H9 (cell line): ENCODE measurements around the gene HDAC2. TPM values are rescaled to one million over a fixed set of nuclear protein-coding genes. Genes with fewer than 3 reads are reported as not detected.

Source experiments
- DNase-seq: peaks from one replicate; pipeline ENCODE4 v3.0.0-alpha.2; 2017
- H2AFZ ChIP-seq: one replicate; pipeline ENCODE4 v1.6.1; 2013; ENCODE audit warnings: mild to moderate bottlenecking, low read length, control low read depth, moderate library complexity
- H2AK5ac ChIP-seq: 2 replicates; pipeline ENCODE4 v1.6.1; 2013; ENCODE audit warnings: low read length, control low read depth, mixed read lengths; ENCODE audit not compliant: insufficient read length
- H2BK120ac ChIP-seq: one replicate; pipeline ENCODE4 v1.6.1; 2013; ENCODE audit warnings: low read depth, mild to moderate bottlenecking, low read length, control low read depth, inconsistent platforms; ENCODE audit not compliant: poor library complexity, severe bottlenecking
- H2BK12ac ChIP-seq: 2 replicates; pipeline ENCODE4 v1.6.1; 2013; ENCODE audit warnings: low read length, control low read depth, mixed read lengths, low read depth; ENCODE audit not compliant: insufficient read length
- H2BK15ac ChIP-seq: 2 replicates; pipeline ENCODE4 v1.6.1; 2013; ENCODE audit warnings: low read depth, low read length, control low read depth
- H2BK20ac ChIP-seq: one replicate; pipeline ENCODE4 v1.6.1; 2013; ENCODE audit warnings: low read depth, mild to moderate bottlenecking, low read length, control low read depth, inconsistent platforms; ENCODE audit not compliant: poor library complexity, severe bottlenecking
- H2BK5ac ChIP-seq: 2 replicates; pipeline ENCODE4 v1.6.1; 2013; ENCODE audit warnings: low read length, control low read depth, mixed read lengths; ENCODE audit not compliant: insufficient read length
- H3K14ac ChIP-seq: 2 replicates; pipeline ENCODE4 v1.6.1; 2013; ENCODE audit warnings: low read length, control low read depth; ENCODE audit not compliant: insufficient read depth
- H3K18ac ChIP-seq: 2 replicates; pipeline ENCODE4 v1.6.1; 2013; ENCODE audit warnings: low read depth, mild to moderate bottlenecking, mixed read lengths, low read length, control low read depth; ENCODE audit not compliant: insufficient read length
- H3K23ac ChIP-seq: 2 replicates; pipeline ENCODE4 v1.6.1; 2013; ENCODE audit warnings: low read length, control low read depth, mixed read lengths, low read depth; ENCODE audit not compliant: insufficient read length
- H3K23me2 ChIP-seq: 2 replicates; pipeline ENCODE4 v1.6.1; 2013; ENCODE audit warnings: low read depth, mild to moderate bottlenecking, mixed read lengths, low read length, control low read depth; ENCODE audit not compliant: insufficient read length, poor library complexity, severe bottlenecking
- H3K27ac ChIP-seq: 2 replicates; pipeline ENCODE4 v1.5.1; 2013; ENCODE audit warnings: low read length, control low read depth, mixed read lengths, low read depth; ENCODE audit not compliant: insufficient read length
- H3K27me3 ChIP-seq: 2 replicates; pipeline ENCODE4 v1.6.1; 2013; ENCODE audit warnings: low read length, control low read depth, inconsistent platforms; ENCODE audit not compliant: insufficient read depth
- H3K4ac ChIP-seq: 2 replicates; pipeline ENCODE4 v1.6.1; 2013; ENCODE audit warnings: low read depth, mild to moderate bottlenecking, control low read depth, inconsistent platforms, low read length, moderate library complexity
- H3K4me1 ChIP-seq: 2 replicates; pipeline ENCODE4 v1.6.1; 2013; ENCODE audit warnings: low read length, control low read depth, inconsistent platforms; ENCODE audit not compliant: insufficient read depth
- H3K4me2 ChIP-seq: 2 replicates; pipeline ENCODE4 v1.6.1; 2013; ENCODE audit warnings: low read length, control low read depth, mixed read lengths; ENCODE audit not compliant: insufficient read length, insufficient read depth
- H3K56ac ChIP-seq: 2 replicates; pipeline ENCODE4 v1.6.1; 2013; ENCODE audit warnings: low read depth, mild to moderate bottlenecking, mixed read lengths, low read length, control low read depth; ENCODE audit not compliant: insufficient read length
- H3K79me1 ChIP-seq: 2 replicates; pipeline ENCODE4 v1.6.1; 2013; ENCODE audit warnings: low read depth, mild to moderate bottlenecking, moderate library complexity, low read length, control low read depth, inconsistent platforms; ENCODE audit not compliant: insufficient read depth, poor library complexity, severe bottlenecking
- H3K79me2 ChIP-seq: 2 replicates; pipeline ENCODE4 v1.6.1; 2013; ENCODE audit warnings: low read length, control low read depth, inconsistent platforms; ENCODE audit not compliant: insufficient read depth
- H3K9ac ChIP-seq: 2 replicates; pipeline ENCODE4 v1.6.1; 2013; ENCODE audit warnings: low read length, control low read depth, mixed read lengths; ENCODE audit not compliant: insufficient read length; ENCODE audit errors: extremely low read depth
- H3K9me3 ChIP-seq: one replicate; pipeline ENCODE4 v1.6.1; 2013; ENCODE audit warnings: low read depth, low read length, inconsistent platforms; ENCODE audit not compliant: control insufficient read depth
- H3T11ph ChIP-seq: one replicate; pipeline ENCODE4 v1.6.1; 2013; ENCODE audit warnings: mild to moderate bottlenecking, low read length, control low read depth, inconsistent platforms
- H4K20me1 ChIP-seq: one replicate; pipeline ENCODE4 v1.6.1; 2013; ENCODE audit not compliant: control insufficient read depth, insufficient read length, insufficient read depth
- H4K5ac ChIP-seq: 2 replicates; pipeline ENCODE4 v1.6.1; 2013; ENCODE audit warnings: low read depth, mild to moderate bottlenecking, mixed read lengths, low read length, control low read depth; ENCODE audit not compliant: insufficient read length
- H4K8ac ChIP-seq: replicated peaks from 2 replicates; pipeline ENCODE4 v1.6.1; 2013; ENCODE audit warnings: low read length, control low read depth, mixed read lengths, low read depth; ENCODE audit not compliant: insufficient read length
- H4K91ac ChIP-seq: 2 replicates; pipeline ENCODE4 v1.6.1; 2013; ENCODE audit warnings: low read depth, mild to moderate bottlenecking, moderate library complexity, mixed read lengths, low read length, control low read depth; ENCODE audit not compliant: insufficient read length
- H3K27ac Mint-ChIP-seq, 3 experiments: 2 replicates in 2 of 3; 3 replicates in 1 of 3; pipeline ENCODE4 v1.8.0; 2020 to 2021; ENCODE audit warnings: mixed read lengths in 3 of 3, mild to moderate bottlenecking in 1 of 3, moderate library complexity in 1 of 3
- H3K27me3 Mint-ChIP-seq: 2 replicates; pipeline ENCODE4 v1.8.0; 2021; ENCODE audit warnings: low read depth, mild to moderate bottlenecking, moderate library complexity, mixed read lengths
- H3K36me3 Mint-ChIP-seq, 3 experiments: 2 replicates in 2 of 3; 3 replicates in 1 of 3; pipeline ENCODE4 v1.8.0; 2020 to 2021; ENCODE audit warnings: low read depth in 3 of 3, mixed read lengths in 3 of 3; ENCODE audit not compliant: insufficient read depth in 1 of 3
- H3K4me1 Mint-ChIP-seq, 2 experiments: 2 replicates each; pipeline ENCODE4 v1.8.0; 2020; ENCODE audit warnings: mixed read lengths in 2 of 2
- H3K4me3 Mint-ChIP-seq, 2 experiments: 2 replicates in 1 of 2; 3 replicates in 1 of 2; pipeline ENCODE4 v1.8.0; 2020 to 2021; ENCODE audit warnings: mild to moderate bottlenecking in 2 of 2, mixed read lengths in 2 of 2, moderate library complexity in 1 of 2
- H3K9me3 Mint-ChIP-seq, 2 experiments: 2 replicates in 1 of 2; 3 replicates in 1 of 2; pipeline ENCODE4 v1.8.0; 2020; ENCODE audit warnings: mild to moderate bottlenecking in 2 of 2, mixed read lengths in 2 of 2, moderate library complexity in 1 of 2
- CTCF ChIP-seq: fragments of 200-600 bp; sonication (generic); conservative IDR thresholded peaks from 3 replicates; pipeline ENCODE4 v1.8.0; 2021; ENCODE audit warnings: antibody characterized with exemption, mild to moderate bottlenecking
- WGBS: extraction: QIAGEN DNeasy Blood & Tissue Kit; methylation state at CpG from one replicate; pipeline ENCODE4 v1.1.7; 2013; ENCODE audit warnings: missing lambda C conversion rate, low lambda C conversion rate, mixed read lengths; ENCODE audit not compliant: insufficient read length; ENCODE audit errors: extremely low coverage; 5-methylcytosine and 5-hydroxymethylcytosine counted together
- total RNA-seq: library from RNA; stranded (reverse); gene quantifications from 2 replicates; pipeline ENCODE4 v1.2.1, GENCODE V29; 2021

Gene HDAC2
- total RNA-seq, 1 experiment from 2014 or later = 330 TPM

DNA sequence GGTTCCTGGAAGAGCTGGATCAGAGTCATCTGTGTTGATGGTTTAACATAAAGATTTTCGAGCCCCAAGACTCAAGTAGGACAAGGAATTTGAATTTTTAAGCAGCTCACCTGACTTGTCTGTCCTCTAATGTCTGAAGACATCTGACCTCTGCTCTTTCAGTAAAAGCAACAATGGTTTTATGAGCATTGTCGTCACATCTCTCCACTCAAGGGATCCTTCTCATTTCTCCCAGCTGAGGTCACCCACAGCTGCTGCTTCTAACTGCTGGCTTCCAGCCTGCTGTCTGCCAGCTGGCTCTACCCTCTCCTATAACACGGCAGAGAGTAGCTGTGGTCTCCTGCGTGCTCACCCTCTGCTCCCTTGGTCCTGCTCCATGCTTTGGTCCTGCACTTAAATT lies 24.7 kb upstream of the HDAC2 start:
- H2BK120ac ChIP-seq = no peak overlapping the region
- no peak overlapping the region for H4K5ac ChIP-seq
- no peak overlapping the region for H2AK5ac ChIP-seq
- H3K27me3 ChIP-seq = no peaks in the 10 kb centered on the region
- no peaks in the 10 kb centered on the region for H4K20me1 ChIP-seq
- H2AFZ ChIP-seq = no peak overlapping the region
- no peaks in the 10 kb centered on the region for H3K23me2 ChIP-seq
- Mint-ChIP-seq H3K27ac (peak overlapping the region; percentile 42 to 91 (median 85)), H3K36me3 (peaks cover 4 to 20% (median 11%) of the 10 kb centered on the region in 3 experiments), H3K4me3 (no peak overlapping the region), H3K4me1 (peaks cover 14 to 19% of the 10 kb centered on the region in 2 experiments), H3K27me3 (no peaks in the 10 kb centered on the region), H3K9me3 (peaks cover 0 to 3% of the 10 kb centered on the region in 2 experiments; a peak in 2 of 5 replicates)
- H4K8ac ChIP-seq = no peak overlapping the region
- H3K56ac ChIP-seq = no peak overlapping the region
- no peak overlapping the region for H3K9ac ChIP-seq
- H3K18ac ChIP-seq = peak overlapping the region; percentile 73
- H4K91ac ChIP-seq = no peak overlapping the region
- no peaks in the 10 kb centered on the region for H3K79me1 ChIP-seq
- no peak overlapping the region for H3K27ac ChIP-seq
- no peak overlapping the region; the same call in 1 of the 2 replicates for H3K14ac ChIP-seq
- WGBS = no CpG with 5 or more reads among the region's 4 CpGs
- no peak overlapping the region for H2BK5ac ChIP-seq
- H2BK12ac ChIP-seq = no peak overlapping the region
- H3K4ac ChIP-seq = no peak overlapping the region
- no peak overlapping the region for H2BK15ac ChIP-seq
- no peak overlapping the region for H3K23ac ChIP-seq
- H3K79me2 ChIP-seq = no peaks in the 10 kb centered on the region
- H3T11ph ChIP-seq = no peak overlapping the region
- DNase-seq = peak; percentile 54
- H3K4me2 ChIP-seq = no peak overlapping the region
- 0 out of 2 replicates have a peak, but pooled peaks cover 4% of the 10 kb centered on the region for H3K4me1 ChIP-seq
- H2BK20ac ChIP-seq = no peak overlapping the region
- no peaks in the 10 kb centered on the region for H3K9me3 ChIP-seq
- TF ChIP-seq CTCF = no peak
